Dermis blood vessel endothelial cell (primary cell): ENCODE measurements around the gene TNK2. TPM values are rescaled to one million over a fixed set of nuclear protein-coding genes. Genes with fewer than 3 reads are reported as not detected.
"Not testable (repeated sequence)": the region's sequence is repeated elsewhere in the genome, so short reads cannot be mapped to it uniquely, and the experiment has no call there.

Experiments used
- DNase-seq: peaks from one replicate; pipeline ENCODE4 v3.0.0; 2010
- total RNA-seq: library from RNA; depleted of rRNA; stranded (reverse); fragments of >200 nt; gene quantifications from 2 replicates; pipeline ENCODE4 v1.2.3, GENCODE V29; 2014

The TNK2 gene
- total RNA-seq, 1 donor from 2014 or later, result 20.1 TPM

DNA sequence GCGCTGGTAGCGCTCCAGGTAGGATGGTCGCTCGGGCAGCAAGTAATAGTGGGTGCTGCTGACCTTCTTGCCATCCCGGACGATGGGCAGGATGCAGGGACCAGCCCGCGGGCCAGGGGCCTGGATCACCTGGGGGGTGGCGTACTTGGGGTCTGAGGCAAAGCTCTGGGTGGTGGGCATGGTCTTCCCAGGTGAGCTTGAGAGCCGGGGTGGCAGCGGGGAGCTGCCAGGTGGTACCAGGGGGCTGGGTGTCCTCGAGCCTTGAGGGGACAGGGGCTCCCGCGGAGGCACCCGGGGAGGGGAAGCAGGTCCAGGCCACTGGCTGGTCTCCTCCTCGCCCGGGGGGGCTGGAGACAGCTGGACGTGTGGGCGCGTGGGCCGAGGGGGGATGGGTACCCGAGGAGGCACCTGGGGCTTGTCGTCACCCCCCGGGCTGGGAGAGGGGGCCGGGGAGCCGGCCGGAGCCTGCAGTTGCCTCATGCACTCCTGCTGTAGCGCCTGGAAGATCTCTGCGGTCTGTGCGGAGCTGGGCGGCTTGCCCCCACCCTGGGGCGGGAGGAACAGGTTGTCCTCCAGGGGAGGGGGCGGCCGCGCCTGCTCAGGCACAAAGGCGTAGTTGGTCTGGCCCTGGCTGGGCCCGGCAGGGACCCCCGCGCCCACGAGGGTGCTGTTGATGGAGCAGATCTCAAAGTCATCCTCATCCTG is 40.6 kb downstream of the TNK2 start:
- no peak for DNase-seq

DNA sequence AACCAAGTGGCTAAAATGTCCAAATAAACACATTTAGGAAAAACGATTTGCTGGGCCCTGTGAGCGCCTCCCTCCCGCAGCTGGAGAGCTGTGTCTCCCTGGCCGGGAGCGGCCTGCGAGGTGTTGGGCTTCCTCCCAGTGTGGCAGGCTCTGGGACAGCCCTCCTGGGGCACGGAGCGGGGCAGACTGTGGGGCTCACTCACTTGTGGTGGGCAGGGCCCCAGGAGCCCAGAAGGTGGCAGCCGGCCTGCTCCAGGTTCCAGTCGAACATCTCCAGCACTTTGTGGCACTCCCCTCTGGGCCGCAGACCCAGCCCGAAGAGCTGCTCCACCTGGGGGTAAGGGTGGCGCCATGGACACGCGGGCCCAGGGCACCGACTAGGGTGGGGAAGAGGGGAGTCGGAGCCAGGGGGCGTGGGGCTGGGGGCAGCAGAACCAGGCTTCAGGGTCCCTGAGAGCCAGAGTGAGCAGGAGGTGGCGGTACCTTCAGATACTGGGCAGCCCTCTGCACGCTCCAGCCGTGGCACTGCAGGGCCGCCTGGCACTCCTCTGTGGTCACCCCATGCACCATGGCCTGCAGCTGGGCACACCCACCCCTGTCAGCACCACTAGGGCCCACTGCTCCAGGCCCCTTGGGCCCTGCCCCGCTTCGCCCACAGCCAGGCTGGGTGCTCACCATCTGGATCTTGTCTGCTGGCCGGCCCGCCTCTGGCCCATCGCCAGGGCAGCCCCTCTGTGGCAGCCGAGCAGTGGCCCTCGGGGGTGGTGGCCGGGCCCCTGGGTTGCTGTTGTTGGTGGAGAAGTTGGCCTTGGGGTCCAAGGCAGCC is 41.5 kb downstream of the TNK2 start:
- no peak for DNase-seq

DNA sequence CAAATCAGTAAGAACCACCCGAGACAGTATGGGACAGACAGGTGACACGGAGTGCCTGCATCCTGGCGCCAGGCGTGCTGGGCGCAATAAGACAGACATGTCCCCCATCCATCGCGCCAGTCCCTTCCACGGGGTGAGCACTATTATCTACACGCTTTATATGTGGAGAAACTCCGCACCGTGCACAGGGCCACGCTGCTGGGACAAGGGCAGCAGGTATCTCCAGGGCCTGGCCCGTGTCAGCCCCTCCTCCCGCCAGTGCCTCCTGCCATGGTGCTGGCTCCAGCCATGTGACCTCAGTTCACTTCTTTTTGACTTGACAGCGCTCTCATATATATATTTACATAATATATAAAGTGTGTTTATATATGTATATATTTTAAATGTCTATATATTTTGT is 42.6 kb downstream of the TNK2 start:
- DNase-seq, result no peak

DNA sequence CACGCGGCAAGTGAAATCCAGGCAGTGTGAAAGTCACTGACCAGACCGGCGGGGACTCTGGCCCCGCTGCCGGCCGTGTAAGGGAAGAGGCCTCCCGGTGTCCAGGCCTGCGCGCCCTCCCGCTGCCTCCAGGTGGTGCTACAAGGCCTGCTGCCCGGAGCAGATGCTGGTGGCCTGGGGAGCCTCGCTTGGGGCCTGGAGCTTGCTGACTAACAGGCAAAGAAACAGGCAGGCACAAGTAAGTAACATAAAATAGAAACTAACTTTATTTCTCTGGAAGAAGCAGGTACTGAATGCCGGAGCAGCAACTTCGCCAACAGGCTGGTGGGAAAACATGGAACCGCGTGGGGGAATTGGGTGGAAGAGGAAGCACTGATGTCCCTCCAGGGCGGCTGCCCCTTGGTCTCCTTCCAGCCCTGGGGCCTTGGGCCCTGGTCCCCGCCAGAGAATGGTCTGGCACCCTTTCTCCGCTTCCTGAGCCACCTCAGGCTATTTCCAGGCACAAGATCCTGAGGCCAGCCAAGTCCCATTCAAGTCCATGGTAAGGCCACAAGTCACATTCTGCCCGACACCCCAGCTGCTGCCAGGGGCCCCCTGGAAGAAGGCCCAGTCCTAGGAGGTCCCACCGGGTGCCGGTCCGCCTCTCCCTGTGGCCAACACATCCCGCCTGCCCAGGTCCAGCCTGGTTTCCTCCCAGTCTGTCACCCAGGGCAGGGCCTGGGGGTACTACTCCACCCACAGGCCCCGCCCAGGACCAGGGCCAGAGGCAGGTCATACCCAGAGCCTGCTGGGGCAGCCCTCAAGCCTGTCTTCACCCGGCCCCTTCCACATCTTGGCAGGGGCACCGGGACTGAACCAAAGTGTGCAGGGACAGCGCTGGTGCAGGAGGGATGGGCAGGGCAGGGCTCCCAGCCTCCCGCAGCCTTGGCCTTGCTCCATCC is 45.0 kb downstream of the TNK2 start:
- peak; percentile 94 for DNase-seq

DNA sequence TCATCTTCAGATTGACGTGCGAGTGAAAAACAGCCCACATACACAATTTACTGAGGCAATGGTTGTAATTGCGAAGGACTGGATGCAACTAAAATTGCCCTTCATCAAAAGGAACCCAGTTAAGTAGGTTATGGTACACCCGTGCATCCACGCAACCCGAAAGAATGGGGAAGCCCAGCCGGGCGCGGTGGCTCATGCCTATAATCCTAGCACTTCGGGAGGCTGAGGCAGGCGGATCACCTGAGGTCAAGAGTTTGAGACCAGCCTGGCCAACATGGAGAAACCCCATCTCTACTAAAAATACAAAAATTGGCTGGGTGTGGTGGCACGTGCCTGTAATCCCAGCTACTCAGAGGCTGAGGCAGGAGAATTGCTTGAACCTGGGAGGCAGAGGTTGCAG is 46.0 kb downstream of the TNK2 start:
- not testable (repeated sequence) for DNase-seq

DNA sequence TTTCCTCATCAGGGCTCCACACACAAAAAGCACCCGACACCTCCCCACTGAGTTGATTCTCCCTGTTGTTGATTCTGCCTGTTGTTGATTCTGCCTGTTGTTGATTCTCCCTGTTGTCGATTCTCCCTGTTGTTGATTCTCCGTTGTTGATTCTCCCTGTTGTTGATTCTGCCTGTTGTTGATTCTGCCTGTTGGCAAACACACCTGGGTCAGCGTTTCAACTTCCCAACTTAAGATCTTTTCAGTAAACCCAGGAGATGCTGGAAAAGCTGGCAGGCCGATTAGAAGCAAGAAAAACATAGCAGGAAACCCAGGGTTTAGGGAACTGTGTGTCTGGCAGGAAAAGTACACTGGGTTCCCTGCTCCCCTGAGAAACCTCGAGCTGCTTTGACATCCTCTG is 47.9 kb downstream of the TNK2 start:
- DNase-seq, result no peak

DNA sequence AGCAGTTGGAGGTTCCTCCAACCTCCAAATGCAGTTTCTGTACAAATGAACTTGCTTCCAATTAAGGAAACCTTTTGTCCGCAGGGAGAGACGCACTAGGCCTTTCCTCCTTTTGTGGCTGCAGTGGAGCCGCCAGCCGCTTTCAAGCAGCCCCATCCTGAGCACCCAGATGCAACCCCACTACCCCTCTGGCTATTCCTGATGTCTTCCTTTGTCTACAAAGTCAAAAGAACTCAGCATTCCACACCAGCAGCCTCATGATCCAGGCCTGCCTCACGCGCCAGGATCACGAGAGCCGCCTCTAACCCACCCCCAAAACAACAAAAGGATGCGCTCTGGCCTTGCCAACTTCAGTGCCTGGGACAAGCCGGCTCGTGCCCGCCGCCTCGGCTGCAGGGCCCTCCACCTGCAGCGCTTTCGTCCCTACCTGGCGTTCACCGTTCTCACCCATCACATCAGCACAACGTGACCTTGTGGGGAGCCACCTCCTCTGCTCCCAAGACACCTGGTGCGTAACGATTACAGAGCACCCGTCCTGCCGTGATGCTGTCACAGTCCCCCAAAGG is 48.4 kb downstream of the TNK2 start:
- DNase-seq, result no peak

DNA sequence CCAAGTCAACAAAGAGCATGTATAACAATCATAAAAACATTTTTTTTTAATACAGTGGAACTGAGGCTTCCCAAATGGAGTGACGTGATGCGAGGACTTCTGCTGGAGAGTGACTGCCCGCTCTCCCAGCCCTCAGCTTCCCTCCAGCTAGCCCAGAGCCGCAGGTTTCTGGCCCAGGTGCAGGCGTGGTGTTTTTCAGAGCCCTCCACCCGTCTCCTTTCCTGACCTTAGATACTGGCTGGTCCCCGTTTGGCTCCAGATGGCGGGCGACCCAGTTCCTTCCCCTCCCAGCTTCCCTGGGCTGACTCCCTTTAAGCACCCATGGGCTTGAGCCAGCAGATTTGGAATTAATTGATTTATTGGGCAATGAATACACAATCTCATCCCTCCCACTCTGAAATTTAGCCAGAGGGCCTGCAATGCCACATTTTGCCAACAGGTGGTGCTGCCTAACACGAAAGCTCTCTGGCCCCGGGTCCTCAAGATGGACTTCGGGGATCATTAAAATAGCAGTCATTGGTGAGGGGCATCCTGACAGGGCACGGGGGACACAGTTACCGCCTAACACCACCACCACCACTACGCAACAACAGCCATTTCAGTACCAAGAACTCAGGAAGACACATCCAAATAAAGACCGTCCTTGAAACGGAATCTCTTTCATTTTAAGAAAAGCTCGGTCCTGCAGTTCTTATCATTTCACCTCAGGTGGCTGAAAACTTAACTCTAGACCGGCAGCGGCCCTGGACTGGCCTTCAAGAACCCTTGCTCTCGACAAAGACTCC is 49.1 kb downstream of the TNK2 start:
- DNase-seq, result peak; percentile 80

DNA sequence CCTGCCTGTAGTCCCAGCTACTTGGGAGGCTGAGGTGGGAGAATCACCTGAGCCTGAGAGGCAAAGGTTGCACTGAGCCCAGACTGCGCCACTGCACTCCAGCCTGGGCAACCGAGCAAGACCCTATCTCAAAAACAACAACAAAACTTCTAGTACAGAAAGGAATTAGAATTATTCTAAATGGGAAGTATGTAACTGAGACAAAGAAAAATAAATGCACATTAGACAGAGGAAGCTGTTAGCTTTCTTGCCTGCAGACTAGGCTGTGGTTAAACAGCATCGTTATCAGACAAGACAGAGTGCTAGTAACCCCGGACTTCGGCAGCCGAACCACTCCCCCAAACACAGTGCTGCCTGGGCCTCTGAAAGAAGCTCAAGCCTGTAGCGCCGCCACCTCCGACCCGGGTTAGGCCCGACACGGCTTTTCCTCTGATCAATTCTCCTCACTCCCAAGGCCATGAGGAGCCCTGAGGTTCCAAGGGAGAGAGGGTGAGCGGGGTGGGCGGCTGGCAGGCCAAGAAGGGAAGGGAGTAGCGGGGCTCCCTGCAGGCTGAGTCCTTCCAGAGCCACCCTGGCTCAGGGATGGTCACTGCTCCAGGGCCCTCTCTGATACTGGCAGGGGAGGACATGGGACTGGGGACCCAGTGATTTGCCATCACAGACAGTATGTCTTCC is 51.8 kb downstream of the TNK2 start:
- no peak for DNase-seq

DNA sequence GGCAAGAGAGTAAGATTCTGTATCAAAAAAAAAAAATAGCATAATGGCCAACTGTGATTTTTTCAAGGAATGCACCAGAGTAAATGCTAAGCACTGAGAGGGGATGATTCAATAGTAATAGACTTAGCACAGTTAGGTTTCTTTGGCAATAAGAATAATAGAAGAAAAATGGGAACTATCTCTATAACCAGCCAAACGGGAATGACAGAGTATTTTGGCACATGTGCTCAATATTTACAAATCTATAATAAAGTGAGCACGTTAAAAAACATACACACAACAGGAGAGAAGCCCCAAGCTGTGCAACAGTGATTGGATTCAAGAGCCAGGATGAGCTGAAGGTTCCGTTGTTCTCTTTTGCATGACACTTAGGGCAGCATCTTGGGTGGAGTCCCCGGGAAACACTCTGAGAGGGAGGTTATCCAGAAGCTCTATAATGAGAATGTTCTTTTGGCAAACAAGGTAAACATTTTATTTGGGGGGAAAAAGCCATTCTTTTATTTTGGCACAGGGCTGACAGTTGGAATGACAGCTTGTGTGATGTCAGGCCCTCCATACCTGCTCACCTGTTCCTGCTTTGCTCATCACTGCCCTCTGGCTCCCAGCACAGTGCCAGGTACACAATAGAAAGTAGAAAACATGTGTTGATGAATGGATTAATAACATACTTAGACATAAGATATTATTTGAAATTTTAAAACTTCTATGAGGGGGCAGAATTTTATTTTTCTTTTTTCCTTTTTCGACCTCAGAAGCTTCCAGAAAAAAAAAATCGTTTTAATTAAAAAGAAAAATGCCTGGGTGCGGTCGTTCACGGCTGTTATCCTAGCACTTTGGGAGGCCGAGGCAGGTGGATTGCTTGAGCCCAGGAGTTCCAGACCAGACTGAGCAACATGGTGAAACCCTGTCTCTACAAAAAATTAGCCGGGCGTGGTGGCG is 52.6 kb downstream of the TNK2 start:
- no peak for DNase-seq

DNA sequence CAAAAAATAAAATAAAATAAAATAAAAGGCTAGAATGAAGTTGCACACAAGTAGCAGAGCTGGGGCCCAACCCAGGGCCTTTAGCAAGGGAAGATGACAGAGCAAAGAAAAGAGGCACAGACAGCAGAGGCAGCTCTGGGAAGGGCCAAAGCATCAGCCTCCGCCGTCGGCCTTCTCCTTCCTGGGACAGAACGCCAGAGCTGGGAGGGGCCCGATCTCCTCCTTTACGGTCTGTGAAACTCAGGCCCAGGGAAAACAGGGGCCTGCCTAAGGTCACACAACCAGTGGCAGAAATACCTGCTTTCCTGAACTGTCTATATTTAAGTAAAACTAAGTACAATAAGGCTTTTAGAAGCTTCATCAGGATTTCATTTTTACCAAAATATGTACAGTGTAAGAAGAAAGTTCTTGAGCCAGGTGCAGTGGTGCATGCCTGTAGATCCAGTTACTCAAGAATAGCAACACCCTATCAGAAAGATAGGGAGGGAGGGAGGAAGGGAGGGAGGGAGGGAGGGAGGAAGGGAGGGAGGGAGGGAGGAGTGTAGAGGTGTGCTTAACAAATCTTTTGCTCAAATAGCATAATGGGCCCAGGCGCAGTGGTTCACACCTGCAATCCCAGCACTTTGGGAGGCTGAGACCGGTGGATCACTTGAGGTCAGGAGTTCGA is 53.6 kb downstream of the TNK2 start:
- DNase-seq, result no peak

DNA sequence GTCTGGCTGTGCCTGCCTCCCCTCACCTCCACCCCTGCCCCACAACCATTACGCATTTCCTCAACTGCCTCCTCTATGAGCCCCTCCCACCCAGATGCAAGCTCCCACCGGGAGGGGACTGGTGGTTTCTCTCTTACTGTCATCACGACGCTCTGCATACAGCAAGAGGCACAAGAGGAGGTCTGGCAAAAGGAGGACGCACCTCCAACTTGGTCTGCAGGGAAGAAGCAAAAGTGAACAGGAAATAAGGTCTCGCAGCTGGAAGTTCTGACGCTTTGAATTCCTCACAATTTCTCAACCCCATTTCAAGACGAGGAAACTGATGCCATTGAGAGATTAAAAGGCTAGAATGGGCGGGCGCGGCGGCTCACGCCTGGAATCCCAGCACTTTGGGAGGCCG is 54.4 kb downstream of the TNK2 start:
- DNase-seq, result no peak

DNA sequence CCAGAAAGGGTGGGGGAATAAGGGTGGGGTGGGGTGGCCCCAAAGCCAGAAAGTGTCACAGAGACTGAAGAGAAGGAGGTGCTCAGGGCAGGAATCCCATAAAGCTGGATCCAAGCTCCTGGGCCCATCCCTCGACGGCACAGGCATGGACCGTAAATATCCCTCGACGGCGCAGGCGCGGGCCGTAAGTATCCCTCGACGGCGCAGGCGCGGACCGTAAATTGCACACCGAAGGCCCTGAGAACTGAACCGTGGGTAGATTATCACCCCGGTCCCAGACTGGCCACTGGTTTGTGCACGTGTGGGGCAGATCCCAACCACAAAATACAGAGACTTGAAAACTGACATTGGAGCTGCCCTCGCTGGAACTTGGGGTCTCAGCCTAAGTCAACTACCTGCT is 55.3 kb downstream of the TNK2 start:
- no peak for DNase-seq

DNA sequence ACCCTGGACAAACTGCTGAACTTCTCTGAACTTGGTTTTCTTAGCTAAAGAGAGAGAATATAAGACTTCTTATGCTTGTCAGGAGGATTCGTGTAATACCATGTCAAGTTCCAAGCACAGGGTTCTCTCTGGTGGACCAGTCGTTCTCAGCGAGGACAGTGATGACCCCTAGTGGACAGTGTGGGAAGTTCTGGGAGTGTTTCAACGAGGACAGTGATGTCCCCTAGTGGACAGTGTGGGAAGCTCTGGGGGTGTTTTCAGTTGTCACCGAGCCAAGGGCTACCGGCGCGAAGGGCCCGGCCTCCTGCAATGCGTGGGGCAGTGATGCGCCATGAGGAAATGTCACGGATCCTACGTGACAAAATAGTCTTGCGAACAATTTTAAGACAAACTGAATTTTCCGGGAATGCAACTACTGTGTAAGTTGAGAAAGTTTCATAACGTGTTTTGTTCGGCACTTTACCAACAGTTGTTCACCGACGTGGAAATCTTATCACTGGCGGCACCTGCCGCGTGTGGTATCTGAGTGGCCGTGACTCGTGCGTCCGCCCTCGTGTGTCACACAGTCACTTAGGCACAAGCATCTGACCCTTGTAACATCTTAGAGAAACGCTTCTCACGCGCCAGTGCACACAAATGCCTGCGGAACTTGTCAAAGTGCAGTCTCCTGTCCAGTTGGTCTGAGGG is 57.4 kb downstream of the TNK2 start:
- DNase-seq, result peak; percentile 95

DNA sequence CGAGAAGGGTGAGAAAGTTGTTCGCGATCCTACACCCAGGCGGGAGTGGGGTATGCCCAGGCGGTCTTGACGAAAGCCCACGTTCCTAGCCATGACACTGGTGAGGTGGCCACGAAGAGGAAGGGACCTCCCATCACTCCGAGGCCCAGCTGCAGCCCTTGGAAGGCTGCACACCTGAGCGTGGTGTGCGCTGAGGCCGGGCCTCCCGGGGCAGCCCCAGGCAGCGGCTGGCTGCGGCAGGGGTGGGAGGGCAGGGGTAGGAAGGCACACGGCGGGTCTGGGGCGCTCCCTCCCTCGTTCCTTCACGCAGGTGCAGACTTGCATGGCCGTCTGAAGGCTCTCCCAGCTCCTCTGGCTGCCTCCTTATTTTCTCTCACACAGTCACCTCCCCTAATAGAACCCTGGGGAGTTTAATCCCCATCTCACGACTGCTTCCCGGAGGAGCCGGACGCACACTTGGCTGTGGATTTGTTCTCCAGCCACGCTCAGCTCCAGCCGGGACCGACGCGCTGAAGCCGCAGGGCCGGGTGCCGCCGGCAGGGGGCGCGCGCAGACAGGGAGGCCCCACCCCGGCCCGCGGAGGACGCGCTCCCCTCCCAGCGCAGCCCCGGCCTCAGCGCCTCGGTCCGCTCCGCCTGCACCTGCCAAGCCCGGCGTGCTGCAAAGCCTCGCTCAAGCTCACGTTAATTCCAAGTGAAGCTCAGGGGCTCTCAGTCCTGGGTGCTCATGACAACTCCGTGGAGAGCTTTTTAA is 58.9 kb downstream of the TNK2 start:
- peak; percentile 61 for DNase-seq

DNA sequence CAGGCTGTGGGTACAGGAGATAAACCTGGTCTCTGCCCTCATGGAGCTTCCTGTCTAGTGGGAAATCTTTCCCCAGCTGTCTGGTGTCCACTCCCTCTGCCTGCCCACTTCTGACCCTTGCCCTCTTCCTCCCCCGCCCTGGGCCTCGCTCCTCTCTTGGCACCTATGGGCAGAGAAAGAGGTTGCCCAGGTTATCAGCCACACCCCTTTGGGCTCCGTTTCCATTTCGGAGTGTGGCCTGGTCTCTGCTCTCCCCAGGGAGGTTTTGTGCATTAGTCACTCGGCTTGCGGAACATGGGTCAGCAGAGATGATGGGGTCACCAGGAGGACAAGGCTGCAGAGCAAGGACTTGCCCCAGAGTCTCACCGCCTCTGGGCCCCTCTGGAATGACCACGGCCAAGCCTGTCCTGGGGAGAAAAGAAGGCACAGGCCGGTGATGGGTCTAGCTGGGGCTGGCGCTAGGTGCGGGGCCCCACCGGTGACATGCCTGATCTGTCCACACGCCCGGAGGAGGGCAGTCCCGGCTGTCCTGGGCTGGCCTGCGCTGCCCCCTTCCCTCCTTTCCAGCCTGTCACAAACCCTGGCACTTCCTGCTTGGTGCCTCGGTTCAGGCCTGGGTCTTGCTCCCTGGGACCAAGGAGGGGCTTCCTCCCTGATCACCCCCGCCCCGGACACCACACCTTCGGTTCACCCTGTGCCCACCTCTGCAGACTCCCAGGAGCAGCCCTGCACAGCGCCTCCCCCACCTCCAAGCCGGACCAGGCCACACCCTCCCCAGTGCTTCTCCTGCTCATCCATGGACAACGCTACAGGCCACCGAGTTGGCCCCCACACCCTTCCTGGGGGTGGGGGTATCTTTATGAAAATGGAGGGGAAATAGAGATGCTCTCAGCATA is 61.0 kb downstream of the TNK2 start:
- DNase-seq, result no peak

DNA sequence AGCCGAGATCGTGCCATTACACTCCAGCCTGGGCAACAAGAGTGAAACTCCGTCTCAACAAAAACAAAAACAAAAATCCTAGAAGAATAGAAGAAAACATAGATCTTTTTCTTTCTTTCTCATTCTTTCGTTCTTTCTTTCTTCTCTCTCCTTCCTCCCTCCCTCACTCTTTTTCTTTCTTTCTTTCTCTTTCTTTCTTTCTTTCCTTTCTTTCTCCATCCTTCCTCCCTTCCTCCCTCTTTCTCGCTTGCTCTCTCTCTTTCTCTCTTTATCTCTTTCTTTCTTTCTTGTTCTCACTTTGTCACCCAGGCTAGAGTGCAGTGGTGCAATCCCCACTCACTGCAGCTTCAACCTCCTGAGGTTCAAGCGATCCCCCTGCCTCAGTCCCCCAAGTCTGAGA is 62.9 kb downstream of the TNK2 start:
- no peak for DNase-seq
